Gastroesophageal sphincter (tissue), 3 donors: Measurements from ENCODE around the gene HEMGN.

Experiments
- POLR2AphosphoS5 ChIP-seq: sonication (generic); formaldehyde crosslinking; IDR thresholded peaks from one replicate; pipeline ENCODE4 v1.6.1; 2017; ENCODE audit warnings: antibody characterized with exemption
- TF ChIP-seq, protein P1 (sequence below), 4 experiments: fragments of 200-600 bp in 2 of 4; fragments of 450-650 bp in 2 of 4; sonication (generic) in 1 of 4; IDR thresholded peaks; one replicate each; pipeline ENCODE4 v1.5.1; 2017 to 2019; ENCODE audit warnings: antibody characterized with exemption in 4 of 4, mild to moderate bottlenecking in 2 of 4, moderate library complexity in 2 of 4

DNA sequence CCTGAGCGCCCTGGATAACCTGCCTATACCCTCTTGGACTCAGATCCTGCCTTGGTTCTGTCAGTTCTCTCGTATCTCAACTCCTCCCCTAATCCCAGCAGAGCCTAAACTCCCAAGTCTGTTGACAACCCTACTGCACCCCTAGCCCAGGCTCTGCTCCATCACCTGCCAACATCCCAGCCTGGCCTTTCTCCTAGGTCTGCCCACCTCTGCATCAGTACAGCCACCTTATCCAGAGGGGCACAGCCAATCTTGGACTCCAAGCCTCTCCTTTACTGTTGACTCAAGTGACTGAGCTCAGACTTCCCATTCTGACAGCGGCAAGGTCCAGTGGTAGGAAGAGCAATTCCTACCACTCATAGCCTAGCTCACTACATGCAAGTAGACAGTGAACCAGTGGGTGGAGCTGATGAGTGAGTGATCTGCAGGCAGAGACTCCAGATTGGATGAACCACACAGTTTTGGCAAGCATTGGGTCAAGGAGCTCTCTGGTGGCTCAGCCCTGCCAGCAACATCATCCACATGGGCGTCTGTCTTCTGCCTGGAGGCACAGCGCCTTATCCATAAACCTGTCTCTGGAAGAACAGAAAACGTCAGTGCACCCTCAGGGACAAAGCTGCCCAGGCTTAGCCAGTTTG lies 42.2 kb downstream of the HEMGN start:
- TF ChIP-seq, protein P1, sequence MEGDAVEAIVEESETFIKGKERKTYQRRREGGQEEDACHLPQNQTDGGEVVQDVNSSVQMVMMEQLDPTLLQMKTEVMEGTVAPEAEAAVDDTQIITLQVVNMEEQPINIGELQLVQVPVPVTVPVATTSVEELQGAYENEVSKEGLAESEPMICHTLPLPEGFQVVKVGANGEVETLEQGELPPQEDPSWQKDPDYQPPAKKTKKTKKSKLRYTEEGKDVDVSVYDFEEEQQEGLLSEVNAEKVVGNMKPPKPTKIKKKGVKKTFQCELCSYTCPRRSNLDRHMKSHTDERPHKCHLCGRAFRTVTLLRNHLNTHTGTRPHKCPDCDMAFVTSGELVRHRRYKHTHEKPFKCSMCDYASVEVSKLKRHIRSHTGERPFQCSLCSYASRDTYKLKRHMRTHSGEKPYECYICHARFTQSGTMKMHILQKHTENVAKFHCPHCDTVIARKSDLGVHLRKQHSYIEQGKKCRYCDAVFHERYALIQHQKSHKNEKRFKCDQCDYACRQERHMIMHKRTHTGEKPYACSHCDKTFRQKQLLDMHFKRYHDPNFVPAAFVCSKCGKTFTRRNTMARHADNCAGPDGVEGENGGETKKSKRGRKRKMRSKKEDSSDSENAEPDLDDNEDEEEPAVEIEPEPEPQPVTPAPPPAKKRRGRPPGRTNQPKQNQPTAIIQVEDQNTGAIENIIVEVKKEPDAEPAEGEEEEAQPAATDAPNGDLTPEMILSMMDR (IDR thresholded peaks at IDR 0.05) = no peak
- TF ChIP-seq POLR2AphosphoS5 = no peak
